Endometrial microvascular endothelial cells (primary cell): Measurements from ENCODE around the gene LRRC8D. TPM values are rescaled to one million over a fixed set of nuclear protein-coding genes. Genes with fewer than 3 reads are reported as not detected.

Experiments
- in situ Hi-C: cut with HindIII; loops from 2 replicates; pipeline ENCODE4 v1.10.0; 2017; ENCODE audit warnings: low sequenced_read_pairs, low pct_unique_long_range_greater_than_20kb; ENCODE audit errors: inconsistent ontology term
- total RNA-seq: library from RNA; depleted of rRNA; stranded (reverse); fragments of >200 nt; gene quantifications from one replicate; pipeline ENCODE4 v1.2.3, GENCODE V29; 2015; ENCODE audit errors: inconsistent ontology term

The LRRC8D gene
- total RNA-seq, 1 donor from 2014 or later: 28.3 TPM

DNA sequence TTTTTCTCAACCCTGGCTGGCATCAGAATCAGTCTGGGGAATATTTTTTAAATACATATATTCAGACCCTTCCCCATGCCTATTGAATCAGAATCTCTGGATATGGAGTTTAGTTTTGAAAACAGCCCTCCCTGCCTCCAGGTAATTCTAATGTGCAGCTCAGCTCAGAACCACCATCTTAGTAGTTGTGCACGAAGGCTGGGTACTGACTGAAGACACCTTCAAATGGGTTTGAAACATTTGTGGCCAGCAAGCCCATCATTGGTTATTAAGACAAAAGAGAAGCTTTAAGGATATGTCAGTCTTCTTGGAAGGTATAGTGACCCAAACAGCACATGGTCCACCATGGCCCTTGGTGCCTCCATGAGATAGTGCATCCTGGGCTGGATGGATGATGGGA lies 7.1 kb downstream of the LRRC8D start:
- in situ Hi-C loops: no loop called here

DNA sequence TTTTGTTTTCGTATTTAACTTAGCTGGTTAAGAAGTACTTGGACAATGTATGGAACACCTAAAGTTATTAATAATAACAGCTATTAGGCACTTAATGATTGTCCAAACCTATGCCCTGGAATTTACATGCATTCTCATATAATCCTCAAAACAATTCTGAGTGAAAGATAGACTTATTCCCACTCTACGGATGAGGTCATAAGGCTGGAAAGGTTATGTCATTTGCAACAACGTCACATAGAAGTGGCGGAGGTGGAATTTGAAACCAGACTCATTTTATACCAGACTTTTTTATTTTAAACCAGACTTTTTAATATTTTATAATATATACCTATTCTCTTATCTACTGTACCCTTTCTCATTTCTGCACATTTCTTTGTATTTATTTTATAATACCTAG lies 8.4 kb downstream of the LRRC8D start:
- in situ Hi-C loops: no loop called here

DNA sequence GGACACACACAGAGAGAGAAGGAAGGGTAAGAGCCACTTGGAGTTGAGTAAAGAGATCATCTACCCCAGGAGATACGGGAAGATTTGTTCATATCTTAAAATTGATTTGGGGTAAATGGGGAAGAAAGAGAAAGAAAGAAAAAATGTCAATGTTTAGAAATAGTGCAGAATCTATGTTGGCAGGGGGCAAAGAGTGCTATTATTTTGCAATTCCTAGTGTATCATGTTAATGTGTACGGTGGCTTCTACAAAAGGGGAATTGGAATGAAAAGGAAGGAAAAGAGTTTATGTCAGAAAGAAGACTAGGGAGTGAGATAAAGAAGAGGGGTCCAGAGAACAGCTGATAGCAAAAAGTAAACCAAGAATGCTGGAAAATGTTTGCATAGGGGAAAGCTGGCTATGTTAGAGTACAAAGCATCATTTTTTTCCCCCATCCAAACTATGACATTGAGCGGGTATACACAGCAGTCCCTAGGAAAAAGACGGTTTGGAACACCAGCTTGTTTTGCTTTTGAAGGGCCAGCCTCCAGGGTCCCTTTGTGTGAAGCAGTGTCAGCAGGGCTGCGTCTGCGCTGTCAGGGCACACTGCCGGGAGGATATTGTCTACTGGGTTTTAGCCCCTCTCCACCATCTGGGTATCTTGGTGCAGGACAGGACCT lies 10.8 kb downstream of the LRRC8D start:
- in situ Hi-C loops: no loop called here

DNA sequence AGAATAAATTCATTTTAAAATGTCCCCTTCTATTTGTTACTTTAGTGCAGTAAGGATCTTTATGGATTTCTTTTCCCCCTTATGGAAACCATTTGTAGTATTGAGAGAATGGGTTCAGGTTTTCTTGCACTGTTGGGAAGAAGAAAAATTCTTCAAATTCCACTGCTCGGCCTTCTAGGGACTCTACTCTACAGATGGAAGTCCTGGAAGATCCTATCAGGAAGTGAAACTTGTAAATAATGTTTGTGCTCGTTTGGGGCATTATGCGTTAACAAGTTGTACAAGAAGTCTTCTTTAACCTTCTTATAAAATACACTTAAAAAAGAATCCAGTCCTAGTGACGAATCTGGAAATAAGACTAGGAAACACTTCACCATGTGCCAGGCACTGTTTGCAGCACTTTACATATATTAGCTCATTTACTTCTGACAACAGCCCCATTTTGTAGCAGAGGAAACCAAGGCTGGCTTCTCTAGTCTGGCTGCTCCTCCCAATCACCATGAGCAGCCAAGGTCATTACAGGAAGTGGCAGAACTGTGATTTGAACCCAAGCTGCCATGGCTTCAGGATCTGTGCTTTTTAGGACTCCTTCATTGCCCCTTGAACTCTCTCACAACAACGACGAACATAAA lies 11.8 kb downstream of the LRRC8D start:
- in situ Hi-C loops: no loop called here

DNA sequence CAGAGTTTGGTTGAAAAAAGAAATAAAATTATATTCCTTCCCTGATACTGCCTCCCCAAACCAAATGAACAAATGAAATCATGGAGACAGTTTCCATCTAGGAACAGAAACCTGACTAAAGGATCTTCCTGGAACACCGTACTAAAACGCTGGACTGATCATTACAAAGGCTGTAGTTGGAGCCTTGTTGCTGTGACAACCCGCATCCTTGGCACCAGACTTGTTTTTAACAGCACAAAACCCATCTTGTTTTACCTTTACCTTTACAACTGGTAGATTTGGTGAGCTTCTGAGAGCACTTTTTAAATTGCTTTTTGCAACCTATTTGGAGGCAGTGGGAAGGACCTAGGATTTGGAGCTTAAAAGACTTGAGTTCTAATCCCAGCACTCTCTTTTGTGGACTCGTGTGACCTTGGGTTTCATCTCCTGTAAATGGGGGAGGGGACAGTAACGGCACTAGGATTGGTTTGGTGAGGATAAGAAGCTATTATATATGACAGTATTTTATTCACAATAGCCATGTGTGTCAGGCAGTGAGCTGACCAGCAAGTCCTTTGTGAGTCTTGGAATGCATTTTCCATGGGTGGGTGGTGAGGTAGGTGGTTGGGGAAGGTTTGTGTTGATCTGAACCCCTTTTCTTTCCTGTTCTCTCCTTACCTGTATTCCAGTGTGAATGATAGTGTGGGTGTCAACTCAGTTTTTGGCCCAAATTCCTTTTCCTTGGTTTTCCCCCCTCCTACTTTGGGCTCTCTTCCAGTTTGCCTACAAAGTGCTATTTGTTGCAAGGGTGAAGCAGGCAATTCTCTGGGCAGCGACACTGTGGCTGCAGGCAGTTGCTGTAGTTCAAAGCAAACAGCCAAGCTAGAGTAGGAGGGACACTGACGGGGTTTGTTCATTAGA lies 12.6 kb downstream of the LRRC8D start:
- in situ Hi-C loops: no loop called here

DNA sequence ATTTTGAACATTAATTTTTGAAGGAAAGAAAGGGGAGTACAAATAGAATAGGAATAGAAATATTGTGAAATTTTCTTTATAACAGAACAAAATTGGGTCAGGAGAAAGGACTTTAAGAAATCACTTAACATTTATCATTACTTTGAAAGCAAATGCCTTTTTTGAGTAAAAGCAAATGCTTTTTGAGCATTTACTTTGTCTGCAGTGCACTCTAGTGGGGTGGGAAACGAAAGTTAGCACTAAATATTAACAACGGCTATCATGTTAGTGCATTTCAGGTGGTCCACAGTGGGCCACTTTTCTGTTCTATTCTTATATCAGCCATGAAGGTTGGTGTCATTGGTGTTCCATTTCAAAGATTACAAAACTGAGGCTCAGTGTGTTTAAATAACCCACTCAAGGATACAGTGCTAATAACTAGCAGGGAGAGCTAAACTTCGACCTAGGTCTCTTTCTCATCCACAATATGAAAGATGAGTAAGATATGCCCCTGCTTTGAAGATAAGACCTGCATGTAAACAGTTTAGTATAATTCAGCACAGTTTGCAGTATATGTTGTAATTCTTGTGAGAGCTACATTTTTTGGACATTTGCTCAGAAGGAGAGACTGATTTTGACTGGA lies 13.4 kb downstream of the LRRC8D start:
- in situ Hi-C loops: no loop called here

DNA sequence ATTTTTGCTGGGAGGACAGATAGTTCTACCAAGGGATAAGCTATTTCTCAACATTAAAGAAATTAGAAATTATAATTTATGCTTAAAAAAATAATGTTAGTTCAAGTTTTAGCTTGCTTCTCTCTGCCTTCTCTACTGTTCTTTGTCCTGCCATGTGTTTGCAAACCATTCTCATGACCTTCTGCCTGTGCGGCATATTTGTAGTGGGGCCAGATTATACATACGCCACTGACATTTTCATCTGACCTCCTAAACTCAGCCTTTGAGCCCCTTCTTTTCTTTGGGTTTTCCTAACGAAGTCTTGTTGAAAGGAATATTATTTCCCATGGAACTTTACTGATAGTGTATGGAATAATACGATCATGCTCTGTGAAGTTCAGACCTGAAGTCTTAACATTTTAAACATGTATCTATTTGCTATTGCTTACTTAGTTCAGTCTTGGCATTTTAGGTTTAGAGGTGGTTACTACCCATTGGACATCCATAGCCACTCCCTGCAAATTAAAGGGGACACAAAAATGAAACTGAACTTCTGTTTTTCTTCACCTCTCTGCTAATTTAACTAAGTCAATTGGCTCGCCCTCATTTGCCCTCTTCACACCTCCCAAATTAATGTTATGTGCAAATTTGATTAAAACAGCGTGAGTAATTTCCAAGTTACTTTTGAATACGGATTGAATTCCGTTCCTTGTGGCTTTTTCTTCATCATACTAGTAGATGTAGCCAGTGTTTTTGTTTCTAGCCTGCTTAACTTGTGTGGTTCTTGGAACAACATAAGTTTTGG lies 15.6 kb downstream of the LRRC8D start:
- in situ Hi-C loops: no loop called here

DNA sequence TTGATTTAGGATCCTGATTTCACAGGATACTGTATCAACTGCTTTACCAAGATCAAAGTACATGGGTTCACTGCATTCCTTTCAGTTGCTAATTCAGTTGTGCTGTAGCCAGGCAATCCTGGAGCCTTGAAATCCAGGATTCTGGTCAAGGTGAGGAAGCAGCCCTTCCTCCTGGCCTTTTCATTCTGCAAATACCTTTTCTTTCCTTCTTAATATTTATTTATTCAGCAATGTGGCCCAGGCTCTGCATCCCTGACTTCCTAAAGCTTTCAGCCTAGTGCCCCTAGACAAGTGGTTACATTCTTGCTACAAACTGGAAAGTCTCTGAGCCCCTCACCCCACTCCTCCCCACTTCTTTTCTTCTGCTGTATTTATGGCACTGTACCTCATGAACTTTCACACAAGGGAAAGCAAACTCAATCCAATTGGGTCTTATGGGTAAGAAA lies 16.2 kb downstream of the LRRC8D start:
- in situ Hi-C loops: no loop called here

DNA sequence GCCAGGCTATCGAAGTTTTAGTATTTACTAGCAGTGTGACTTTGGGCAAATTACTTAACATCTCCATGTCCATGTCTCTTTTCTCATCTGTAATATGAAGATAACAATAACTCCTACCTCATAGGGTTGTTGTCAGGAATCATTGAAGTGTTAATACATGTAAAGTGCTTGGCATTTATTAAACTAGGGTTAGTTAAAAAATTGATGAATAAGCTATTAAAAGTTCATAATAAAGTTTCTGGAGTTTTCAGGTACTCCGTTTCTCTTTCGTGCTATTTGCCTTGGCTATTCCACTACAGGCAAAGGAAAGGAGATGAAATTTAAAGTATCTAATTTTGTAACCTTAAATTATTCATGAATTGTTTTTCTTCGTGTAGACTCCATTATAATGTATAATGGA lies 16.7 kb downstream of the LRRC8D start:
- in situ Hi-C loops: no loop called here

DNA sequence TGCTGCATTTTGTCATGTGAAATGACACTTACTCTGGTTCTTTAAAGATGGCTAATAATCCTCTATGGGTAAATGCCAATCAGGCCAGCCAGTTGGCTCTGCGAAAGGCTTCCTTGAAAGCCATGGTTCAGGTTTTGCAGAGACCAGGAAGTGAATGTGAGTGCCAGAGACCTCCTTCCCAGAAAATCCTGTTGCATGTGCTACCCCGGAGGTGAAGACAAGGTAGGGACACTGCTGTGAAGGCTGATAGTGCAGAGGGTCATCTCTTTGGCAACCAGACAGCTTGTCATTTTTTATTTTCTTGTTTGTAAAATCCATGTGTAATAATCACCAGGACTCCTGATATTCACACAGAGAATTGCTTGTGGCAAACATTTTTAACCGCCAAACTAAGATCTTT lies 18.7 kb downstream of the LRRC8D start:
- in situ Hi-C loops: no loop called here

DNA sequence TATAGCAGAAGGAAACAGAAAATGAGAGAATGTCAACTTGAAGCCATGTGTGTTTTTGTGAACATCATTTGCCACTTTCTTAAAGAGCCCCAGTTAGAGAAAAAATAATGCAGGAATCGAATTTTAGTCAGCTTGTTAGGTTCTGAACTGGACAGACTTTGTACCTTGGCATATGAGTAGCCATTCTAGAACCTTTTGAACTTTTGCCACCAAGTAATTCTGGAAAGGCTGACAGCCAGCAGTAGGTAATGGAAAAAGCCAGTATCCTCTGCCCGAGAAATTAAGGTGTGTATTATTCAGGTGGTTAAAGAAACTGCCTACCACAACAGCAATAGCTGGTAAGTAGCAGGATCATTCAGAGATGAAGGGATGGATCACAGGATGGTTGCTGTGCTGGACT lies 20.7 kb downstream of the LRRC8D start:
- in situ Hi-C loops: no loop called here

DNA sequence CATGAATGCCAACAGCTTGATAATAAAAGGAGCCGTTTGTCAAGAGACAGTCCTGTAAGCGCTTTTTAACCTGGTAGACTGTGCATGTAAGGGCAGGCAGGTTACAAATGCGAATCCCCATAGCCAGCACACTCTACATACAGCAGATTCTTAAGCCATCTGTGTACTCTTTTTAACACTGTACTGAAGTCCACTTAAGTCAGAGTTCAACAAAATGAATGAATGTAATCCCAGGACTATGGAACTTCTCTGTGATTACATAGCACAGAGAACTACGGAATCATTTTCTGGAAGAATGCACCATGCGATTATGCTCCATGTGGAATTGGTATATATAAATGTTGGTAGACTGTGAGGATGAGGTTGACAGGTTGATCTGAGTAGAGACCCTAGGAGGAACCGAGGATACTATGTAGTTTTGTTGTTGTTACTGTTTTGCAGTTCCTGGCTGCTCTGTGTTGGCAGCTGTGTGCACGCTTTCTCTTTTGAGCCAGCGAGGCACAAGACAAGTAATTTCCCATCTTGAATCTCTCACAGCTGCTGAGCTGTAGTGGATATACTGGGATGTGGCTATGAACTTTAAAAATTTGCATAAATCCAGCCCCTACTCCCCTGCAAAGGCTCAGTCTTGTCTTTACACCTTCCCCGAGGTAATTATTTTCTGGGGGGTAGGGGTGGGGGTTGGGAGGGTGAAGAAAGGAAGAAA lies 21.9 kb downstream of the LRRC8D start:
- in situ Hi-C loops: no loop called here

DNA sequence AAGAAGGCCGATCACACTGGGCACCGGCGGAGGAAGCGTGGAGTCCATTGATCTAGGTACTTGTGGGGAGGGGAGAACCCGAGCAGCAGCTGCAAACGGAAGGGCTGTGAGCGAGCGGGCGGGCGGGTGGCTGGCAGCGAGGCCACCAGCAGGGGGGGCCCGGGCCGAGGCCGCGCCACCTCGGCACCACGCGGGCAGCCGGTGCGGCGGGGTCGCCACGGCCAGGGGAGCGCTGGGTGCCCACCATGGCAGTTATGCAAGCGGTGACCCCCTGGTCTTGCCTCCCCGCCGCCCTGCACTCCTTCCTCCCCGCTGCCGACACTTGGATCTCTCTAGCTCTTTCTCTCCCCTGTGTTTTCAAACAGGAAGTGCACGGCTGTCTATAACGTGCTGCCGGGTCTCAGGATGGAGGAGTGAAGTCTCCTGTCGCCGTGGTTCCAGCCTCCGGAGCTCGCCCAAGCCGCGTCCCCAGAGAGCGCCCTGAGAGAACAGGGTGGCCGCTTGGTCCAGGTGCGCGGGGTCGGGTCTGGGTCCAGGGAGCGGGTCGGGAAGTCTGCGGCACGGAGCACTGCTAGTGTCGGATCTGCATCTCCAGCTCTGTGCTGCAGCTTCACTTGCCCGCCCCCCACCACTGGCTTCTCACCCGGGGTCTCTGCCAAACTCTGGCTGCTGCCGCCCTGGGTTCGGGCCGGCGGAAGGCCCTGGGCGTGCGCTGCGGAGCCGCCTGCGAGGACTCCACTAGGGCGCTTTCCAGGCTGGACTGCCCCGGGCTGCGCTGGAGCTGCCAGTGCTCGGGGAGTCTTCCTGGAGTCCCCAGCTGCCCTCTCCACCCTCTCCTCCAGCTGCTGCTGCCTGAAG lies 22.7 kb downstream of the LRRC8D start:
- in situ Hi-C loops: no loop called here

DNA sequence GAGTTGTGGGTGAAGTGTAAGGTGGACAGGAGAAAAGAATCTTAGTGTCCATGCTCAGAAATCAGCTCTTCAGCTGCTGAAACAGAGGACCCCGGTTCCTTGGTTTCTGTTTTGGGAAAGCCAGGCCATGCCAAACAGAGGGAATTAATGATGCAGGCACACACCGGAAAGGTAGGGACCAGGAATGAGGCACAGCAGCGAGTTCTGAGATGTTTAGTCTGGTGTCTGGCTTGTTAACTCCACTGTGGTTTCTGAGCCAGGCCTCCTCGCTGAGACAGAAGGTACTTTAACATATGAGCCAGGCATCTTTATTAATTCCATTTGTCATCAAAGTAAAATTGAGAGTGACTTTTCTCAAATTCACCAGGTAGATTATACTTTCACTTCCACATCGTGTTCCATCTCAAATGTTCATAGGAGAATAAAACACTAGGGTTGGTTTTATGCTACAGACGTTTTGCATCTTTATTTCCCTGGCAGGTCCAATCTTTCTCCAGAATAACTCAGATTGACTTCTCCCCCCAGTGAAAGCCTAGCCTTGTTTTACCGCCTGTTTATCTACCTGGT lies 23.5 kb downstream of the LRRC8D start:
- in situ Hi-C loops: no loop called here

DNA sequence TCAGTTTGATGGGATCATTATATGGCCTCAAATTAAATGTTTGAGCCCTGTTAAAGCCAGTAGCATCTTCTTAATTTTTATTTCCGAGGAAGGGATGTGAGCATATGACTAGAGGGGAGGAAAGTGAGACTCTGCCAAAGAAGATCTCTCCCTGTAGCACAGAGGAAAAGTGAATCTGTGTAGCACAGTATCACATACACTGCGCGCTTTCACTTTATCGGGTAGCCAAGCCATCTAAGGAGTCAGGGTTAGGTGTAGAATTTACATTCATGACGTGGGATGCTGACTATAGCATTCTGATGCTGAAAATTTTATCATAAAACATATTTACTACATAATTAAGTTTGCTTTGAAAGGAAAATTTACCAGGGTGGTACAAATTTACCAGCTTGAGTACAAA lies 24.0 kb downstream of the LRRC8D start:
- in situ Hi-C loops: no loop called here

DNA sequence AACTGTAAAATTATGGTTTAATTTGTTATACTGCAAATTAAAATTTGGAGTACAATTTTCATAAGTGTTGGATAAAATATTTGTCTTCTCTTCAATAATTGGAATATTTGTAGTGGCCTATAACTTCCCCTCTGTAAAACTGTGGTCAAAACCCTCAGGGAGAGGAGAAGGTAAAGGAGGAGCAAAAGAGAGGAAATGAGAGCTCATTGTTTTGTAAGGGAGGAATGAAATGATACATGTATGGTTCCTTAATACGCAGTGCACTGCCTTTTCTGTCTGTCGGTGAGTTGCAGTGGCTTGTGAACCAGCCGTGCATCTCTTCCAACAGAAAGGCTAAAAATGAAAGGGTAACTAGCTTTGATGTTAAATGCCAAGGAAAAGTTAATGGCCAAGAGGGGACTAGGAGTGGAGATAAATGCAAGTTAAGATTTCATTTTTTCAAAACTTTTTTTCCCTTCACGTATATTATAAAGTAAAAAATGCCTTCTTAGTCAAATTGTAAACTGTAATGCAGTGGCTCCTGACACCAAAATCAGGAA lies 26.4 kb downstream of the LRRC8D start:
- in situ Hi-C loops: no loop called here
